Fibroblast of mammary gland (primary cell): ENCODE data around the gene MED17.
A peak's percentile ranks its signal among the peaks of the same experiment; 100 is the strongest.

ENCODE experiments used
- DNase-seq: peaks from one replicate; pipeline ENCODE4 v3.0.0-alpha.2; 2010; ENCODE audit warnings: low read depth
- H3K4me3 ChIP-seq: 2 replicates; pipeline ENCODE4 v1.5.1; 2011; ENCODE audit warnings: low read depth, mild to moderate bottlenecking, low read length, moderate library complexity; ENCODE audit not compliant: control insufficient read depth
- CTCF ChIP-seq: conservative IDR thresholded peaks from 2 replicates; pipeline ENCODE4 v1.5.1; 2011; ENCODE audit warnings: low read depth, low read length, inconsistent platforms; ENCODE audit not compliant: control insufficient read depth, insufficient read depth

MED17 gene

DNA sequence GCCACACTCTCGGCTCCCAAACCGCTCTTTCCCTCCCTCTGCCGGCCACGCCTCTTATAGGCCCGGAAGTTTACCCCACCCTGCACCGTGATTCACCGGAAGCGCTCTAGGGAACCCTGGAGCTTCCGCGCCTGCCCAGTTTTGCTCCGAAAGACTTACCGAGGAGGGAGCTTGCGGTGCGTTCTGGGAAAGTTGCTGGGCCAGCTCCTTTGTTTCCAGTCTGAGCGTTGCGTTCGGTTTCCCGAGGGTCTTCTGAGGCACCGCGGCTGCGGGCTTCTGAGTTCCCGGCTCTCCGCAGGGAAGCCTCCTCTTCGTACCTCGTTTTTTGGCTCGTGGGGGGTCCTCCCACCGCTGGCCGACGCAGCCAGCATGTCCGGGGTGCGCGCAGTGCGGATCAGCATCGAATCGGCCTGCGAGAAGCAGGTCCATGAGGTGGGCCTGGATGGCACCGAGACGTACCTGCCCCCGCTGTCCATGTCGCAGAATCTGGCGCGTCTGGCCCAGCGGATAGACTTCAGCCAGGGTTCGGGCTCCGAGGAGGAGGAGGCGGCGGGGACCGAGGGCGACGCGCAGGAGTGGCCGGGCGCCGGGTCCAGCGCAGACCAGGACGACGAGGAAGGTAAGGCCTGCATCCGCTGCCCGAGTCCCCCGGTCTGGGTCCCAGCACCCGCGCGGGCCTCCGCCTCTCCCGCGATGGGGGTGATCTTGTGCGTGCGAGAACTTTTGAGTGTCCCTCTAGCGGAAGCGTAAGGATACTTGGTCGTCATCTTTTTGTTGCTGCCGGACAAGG is at the start of gene MED17:
MED17 (plus strand) TSS at position 138 of the 790 bp plus-strand sequence; CDS start at position 370, 232 bp downstream.
- peak; percentile 91 for DNase-seq
- H3K4me3 ChIP-seq, result peak within 1 kb of the TSS; percentile 97
- TF ChIP-seq CTCF, result peak; percentile 41

- TF ChIP-seq CTCF, result no peak
- DNase-seq, result no peak
These were observed 49.5 kb upstream of the MED17 start for GRCh38 chr11:93734427-93735222.

GRCh38 chr11:93735627-93736026 is 48.5 kb upstream of the MED17 start:
- no peak for DNase-seq
- TF ChIP-seq CTCF, result no peak
- no peak overlapping the region for H3K4me3 ChIP-seq

More at GRCh38 chr11:93734427-93735222, 49.5 kb upstream of the MED17 start:
- no peak overlapping the region for H3K4me3 ChIP-seq

GRCh38 chr11:93736129-93736528 is 48.0 kb upstream of the MED17 start:
- no peak overlapping the region for H3K4me3 ChIP-seq
- DNase-seq, result no peak
- no peak for TF ChIP-seq CTCF

DNA sequence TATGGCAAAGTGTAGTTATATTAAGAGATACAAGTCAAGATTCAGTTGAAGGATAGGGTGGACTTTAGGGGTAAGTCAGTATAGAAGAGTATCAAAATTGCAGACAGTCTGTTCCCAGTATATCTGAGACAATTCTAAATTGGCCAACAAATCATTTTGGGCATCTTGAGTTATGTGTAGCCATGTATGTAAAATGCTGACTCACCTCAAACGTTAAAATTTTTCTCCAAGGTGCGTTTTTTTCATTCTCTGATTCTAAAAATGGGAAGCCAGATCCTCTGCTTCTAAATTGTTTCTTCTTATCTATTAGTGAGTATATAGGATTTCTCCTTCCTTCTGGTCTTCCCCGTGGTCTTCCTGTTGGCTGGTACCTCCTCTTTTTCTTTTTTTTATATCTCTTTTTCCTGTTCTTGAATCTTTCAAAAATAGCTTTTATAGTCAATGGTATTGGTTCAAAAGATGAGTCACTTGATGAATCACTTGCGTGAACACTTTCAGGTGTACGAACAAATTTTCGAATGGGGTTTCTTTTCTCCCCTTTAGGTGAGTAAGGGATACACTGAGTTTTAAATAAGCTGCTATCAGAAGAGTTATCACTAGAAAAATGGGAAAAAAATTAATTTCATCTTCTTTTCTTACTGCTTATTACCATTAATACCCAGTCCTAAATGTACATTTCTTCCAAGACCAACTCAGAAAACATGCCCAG is 46.0 kb upstream of the MED17 start:
- DNase-seq, result peak; percentile 51
- H3K4me3 ChIP-seq, result peak overlapping the region; percentile 94
- TF ChIP-seq CTCF, result no peak

- no peak for TF ChIP-seq CTCF
- peak overlapping the region; percentile 94 for H3K4me3 ChIP-seq
These were observed 45.4 kb upstream of the MED17 start for GRCh38 chr11:93738647-93739081.

More at GRCh38 chr11:93738647-93739081, 45.4 kb upstream of the MED17 start:
- peak; percentile 18 for DNase-seq
